HepG2 (cell line): Measurements from ENCODE around the gene DHX16. TPM values are rescaled to one million over a fixed set of nuclear protein-coding genes. Genes with fewer than 3 reads are reported as not detected.
A peak's percentile ranks its signal among the peaks of the same experiment; 100 is the strongest.

ENCODE experiments used
- BATF2 ChIP-seq: sonication (generic); formaldehyde crosslinking; IDR thresholded peaks from 2 replicates; pipeline ENCODE4 v1.8.0; 2022; ENCODE audit warnings: mild to moderate bottlenecking, missing genetic modification reagents, moderate library complexity
- BRCA1 ChIP-seq: sonication (generic); formaldehyde crosslinking; IDR thresholded peaks from 2 replicates; pipeline ENCODE4 v1.4.0; 2020; ENCODE audit warnings: missing genetic modification reagents
- CTCF ChIP-seq: sonication (generic); formaldehyde crosslinking; IDR thresholded peaks from 2 replicates; pipeline ENCODE4 v1.5.0; 2020; ENCODE audit warnings: mild to moderate bottlenecking, missing genetic modification reagents, moderate library complexity
- DNMT1 ChIP-seq: sonication (generic); formaldehyde crosslinking; IDR thresholded peaks from 2 replicates; pipeline ENCODE4 v1.5.1; 2020; ENCODE audit warnings: mild to moderate bottlenecking, missing genetic modification reagents
- FOXP1 ChIP-seq, 2 experiments: fragments of 450-650 bp in 1 of 2; IDR thresholded peaks; 2 replicates each; pipeline ENCODE4 v1.6.1; 2017 to 2018; ENCODE audit warnings: antibody characterized with exemption in 1 of 2
- GPN1 ChIP-seq: sonication (generic); formaldehyde crosslinking; IDR thresholded peaks from 2 replicates; pipeline ENCODE4 v1.5.1; 2020; ENCODE audit warnings: missing genetic modification reagents, borderline replicate concordance
- GTF2F1 ChIP-seq: fragments of 150-350 bp; IDR thresholded peaks from 2 replicates; pipeline ENCODE4 v1.6.1; 2014; ENCODE audit warnings: low read length
- HES4 ChIP-seq: sonication (generic); formaldehyde crosslinking; IDR thresholded peaks from 2 replicates; pipeline ENCODE4 v1.9.0; 2021; ENCODE audit warnings: mild to moderate bottlenecking, missing genetic modification reagents, borderline replicate concordance
- HMG20A ChIP-seq: IDR thresholded peaks from 2 replicates; pipeline ENCODE4 v1.6.1; 2016; ENCODE audit warnings: borderline replicate concordance
- MTF2 ChIP-seq: sonication (generic); formaldehyde crosslinking; IDR thresholded peaks from 2 replicates; pipeline ENCODE4 v1.5.0; 2020; ENCODE audit warnings: missing genetic modification reagents, borderline replicate concordance
- NCOA2 ChIP-seq: sonication (generic); formaldehyde crosslinking; IDR thresholded peaks from 2 replicates; pipeline ENCODE4 v1.8.0; 2022; ENCODE audit warnings: inconsistent platforms
- NFE2L2 ChIP-seq: fragments of 150-350 bp; IDR thresholded peaks from 2 replicates; pipeline ENCODE4 v1.6.1; 2014; ENCODE audit warnings: low read length
- PTBP1 ChIP-seq: fragments of 200-400 bp; formaldehyde crosslinking; IDR thresholded peaks from 2 replicates; pipeline ENCODE4 v1.6.1; 2018; ENCODE audit warnings: low read length, low read depth; ENCODE audit not compliant: poor library complexity, severe bottlenecking
- SALL1 ChIP-seq: sonication (generic); formaldehyde crosslinking; IDR thresholded peaks from 2 replicates; pipeline ENCODE4 v1.8.0; 2022; ENCODE audit warnings: mild to moderate bottlenecking, missing genetic modification reagents
- SATB2 ChIP-seq: sonication (generic); formaldehyde crosslinking; IDR thresholded peaks from 2 replicates; pipeline ENCODE4 v1.5.0; 2020; ENCODE audit warnings: missing genetic modification reagents
- SMYD3 ChIP-seq: sonication (generic); formaldehyde crosslinking; IDR thresholded peaks from 2 replicates; pipeline ENCODE4 v1.8.1; 2023; ENCODE audit warnings: mild to moderate bottlenecking, missing genetic modification reagents
- TARDBP ChIP-seq: sonication (generic); formaldehyde crosslinking; IDR thresholded peaks from 2 replicates; pipeline ENCODE4 v1.8.0; 2022; ENCODE audit warnings: mild to moderate bottlenecking, missing genetic modification reagents
- ZFY ChIP-seq: sonication (generic); formaldehyde crosslinking; IDR thresholded peaks from 2 replicates; pipeline ENCODE4 v1.4.0; 2020; ENCODE audit warnings: missing genetic modification reagents
- ZKSCAN5 ChIP-seq: sonication (generic); formaldehyde crosslinking; IDR thresholded peaks from 2 replicates; pipeline ENCODE4 v1.5.1; 2020; ENCODE audit warnings: mild to moderate bottlenecking, missing genetic modification reagents
- ZNF101 ChIP-seq: sonication (generic); formaldehyde crosslinking; IDR thresholded peaks from 2 replicates; pipeline ENCODE4 v1.4.0; 2020; ENCODE audit warnings: mild to moderate bottlenecking, low read depth, missing genetic modification reagents, borderline replicate concordance
- ZNF12 ChIP-seq: sonication (generic); formaldehyde crosslinking; IDR thresholded peaks from 2 replicates; pipeline ENCODE4 v1.5.0; 2020; ENCODE audit warnings: missing genetic modification reagents
- ZNF703 ChIP-seq: sonication (generic); formaldehyde crosslinking; IDR thresholded peaks from 2 replicates; pipeline ENCODE4 v1.5.1; 2020; ENCODE audit warnings: missing genetic modification reagents, mild to moderate bottlenecking, moderate library complexity, borderline replicate concordance
- ZNF720 ChIP-seq: sonication (generic); formaldehyde crosslinking; IDR thresholded peaks from 2 replicates; pipeline ENCODE4 v1.4.0; 2020; ENCODE audit warnings: missing genetic modification reagents
- ZNF782 ChIP-seq: sonication (generic); formaldehyde crosslinking; IDR thresholded peaks from 2 replicates; pipeline ENCODE4 v1.4.0; 2020; ENCODE audit warnings: missing genetic modification reagents, mild to moderate bottlenecking, borderline replicate concordance
- ZNF788 ChIP-seq: sonication (generic); formaldehyde crosslinking; IDR thresholded peaks from 2 replicates; pipeline ENCODE4 v1.5.0; 2020; ENCODE audit warnings: mild to moderate bottlenecking, missing genetic modification reagents, borderline replicate concordance
- ZSCAN31 ChIP-seq: sonication (generic); formaldehyde crosslinking; IDR thresholded peaks from 2 replicates; pipeline ENCODE4 v1.5.0; 2020; ENCODE audit warnings: low read depth, mild to moderate bottlenecking, missing genetic modification reagents
- polyA plus RNA-seq, 8 experiments: library from polyadenylated mRNA; depleted of rRNA in 3 of 8; stranded (reverse) in 7 of 8; unstranded in 1 of 8; fragments of >200 nt; fragmentation: Illumina TruSeq in 4 of 8; extraction: Trizol in 4 of 8; gene quantifications; 2 replicates each; pipeline versions ENCODE4 v1.2.1 to v1.2.3, GENCODE V29; 2011 to 2016; ENCODE audit warnings: low read depth in 4 of 8, missing spikeins in 1 of 8, mixed read lengths in 1 of 8; ENCODE audit not compliant: insufficient read depth in 1 of 8
- total RNA-seq, 5 experiments: library from RNA; depleted of rRNA; stranded (reverse); fragments of >200 nt; fragmentation: Illumina TruSeq; extraction: Trizol; gene quantifications; 2 replicates each; pipeline ENCODE4 v1.2.3, GENCODE V29; 2016; ENCODE audit warnings: low read depth in 1 of 5
- TF ChIP-seq, protein P1 (sequence below): sonication (generic); formaldehyde crosslinking; IDR thresholded peaks from 2 replicates; pipeline ENCODE4 v1.5.0; 2020; ENCODE audit warnings: mild to moderate bottlenecking, missing genetic modification reagents

Gene DHX16
- total and polyA plus RNA-seq, 2 of the 13 experiments (the other 11 are each of a cell fraction or from before 2014, with no cell fraction given), result 57.0 to 58.5 TPM

DNA sequence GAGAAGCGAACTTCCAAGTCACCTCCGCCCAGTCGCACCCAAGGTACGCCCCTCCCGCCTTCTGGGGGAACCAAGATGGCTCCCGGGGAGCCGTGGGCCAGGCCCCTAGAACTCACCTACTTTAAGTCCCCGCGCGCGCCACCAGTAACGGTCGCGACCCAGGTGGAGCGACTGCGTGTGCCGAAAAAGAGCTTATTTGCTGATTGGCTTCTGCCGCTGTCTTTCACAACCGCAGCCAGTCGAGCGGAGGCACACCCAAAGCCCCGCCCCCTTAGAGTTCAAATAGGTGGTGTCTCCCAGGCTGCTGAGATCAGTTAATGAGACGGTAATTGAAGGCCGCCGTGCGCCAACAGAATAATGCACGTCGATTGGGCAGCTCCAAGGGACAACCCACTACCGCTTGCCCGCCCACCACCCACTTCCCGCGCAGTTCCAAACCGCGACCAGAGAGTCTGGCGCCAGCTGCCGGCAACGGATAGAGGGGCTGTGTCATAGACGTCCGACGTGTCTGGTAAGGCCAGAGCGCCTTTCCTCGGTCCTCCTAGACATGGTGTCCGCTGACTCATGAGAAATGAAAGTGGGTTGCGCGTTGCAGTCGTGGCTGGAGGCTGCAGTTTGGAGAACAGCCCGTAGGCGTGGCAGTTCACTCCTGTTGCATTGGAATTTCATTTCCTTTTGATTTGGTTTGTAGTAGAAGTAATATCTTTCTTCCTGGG is 44.5 kb upstream of the DHX16 start, which contains the start of gene MDC1 (continued):
- TF ChIP-seq NCOA2 (peak; percentile 80; the same call in 1 of the 2 replicates), SATB2 (no peak), GTF2F1 (peak; percentile 78), DNMT1 (CRISPR knock-in tag) (0 out of 2 replicates have a peak, but pooled peaks have one; percentile 1), ZNF703 (CRISPR knock-in tag) (no peak), ZNF788 (peak; percentile 99), BRCA1 (peak; percentile 14; the same call in 1 of the 2 replicates), ZFY (CRISPR knock-in tag) (peak; percentile 83), HES4 (CRISPR knock-in tag) (0 out of 2 replicates have a peak, but pooled peaks have one; percentile 56), HMG20A (CRISPR knock-in tag) (peak; percentile 64; the same call in 1 of the 2 replicates), BATF2 (peak; percentile 91; the same call in 1 of the 2 replicates), GPN1 (CRISPR knock-in tag) (no peak; the same call in 1 of the 2 replicates), FOXP1 (IDR thresholded peaks at IDR 0.05) (no peak), FOXP1 (CRISPR knock-in tag; IDR thresholded peaks at IDR 0.05) (peak; percentile 59; the same call in 1 of the 2 replicates), ZKSCAN5 (CRISPR knock-in tag) (no peak), SALL1 (CRISPR knock-in tag) (peak; percentile 93), SMYD3 (CRISPR knock-in tag) (peak; percentile 98), TARDBP (CRISPR knock-in tag) (peak; percentile 99), MTF2 (CRISPR knock-in tag) (no peak), ZSCAN31 (CRISPR knock-in tag) (peak; percentile 88), CTCF (CRISPR knock-in tag) (peak; percentile 69), ZNF720 (CRISPR knock-in tag) (0 out of 2 replicates have a peak, but pooled peaks have one; percentile 68), ZNF101 (CRISPR knock-in tag) (no peak), NFE2L2 (peak; percentile 64; the same call in 1 of the 2 replicates), ZNF782 (CRISPR knock-in tag) (peak; percentile 93; the same call in 1 of the 2 replicates), ZNF12 (no peak; the same call in none of the 2 replicates), PTBP1 (no peak)
- TF ChIP-seq, protein P1, sequence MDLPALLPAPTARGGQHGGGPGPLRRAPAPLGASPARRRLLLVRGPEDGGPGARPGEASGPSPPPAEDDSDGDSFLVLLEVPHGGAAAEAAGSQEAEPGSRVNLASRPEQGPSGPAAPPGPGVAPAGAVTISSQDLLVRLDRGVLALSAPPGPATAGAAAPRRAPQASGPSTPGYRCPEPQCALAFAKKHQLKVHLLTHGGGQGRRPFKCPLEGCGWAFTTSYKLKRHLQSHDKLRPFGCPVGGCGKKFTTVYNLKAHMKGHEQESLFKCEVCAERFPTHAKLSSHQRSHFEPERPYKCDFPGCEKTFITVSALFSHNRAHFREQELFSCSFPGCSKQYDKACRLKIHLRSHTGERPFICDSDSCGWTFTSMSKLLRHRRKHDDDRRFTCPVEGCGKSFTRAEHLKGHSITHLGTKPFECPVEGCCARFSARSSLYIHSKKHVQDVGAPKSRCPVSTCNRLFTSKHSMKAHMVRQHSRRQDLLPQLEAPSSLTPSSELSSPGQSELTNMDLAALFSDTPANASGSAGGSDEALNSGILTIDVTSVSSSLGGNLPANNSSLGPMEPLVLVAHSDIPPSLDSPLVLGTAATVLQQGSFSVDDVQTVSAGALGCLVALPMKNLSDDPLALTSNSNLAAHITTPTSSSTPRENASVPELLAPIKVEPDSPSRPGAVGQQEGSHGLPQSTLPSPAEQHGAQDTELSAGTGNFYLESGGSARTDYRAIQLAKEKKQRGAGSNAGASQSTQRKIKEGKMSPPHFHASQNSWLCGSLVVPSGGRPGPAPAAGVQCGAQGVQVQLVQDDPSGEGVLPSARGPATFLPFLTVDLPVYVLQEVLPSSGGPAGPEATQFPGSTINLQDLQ (CRISPR knock-in tag), result no peak
